GM18519 (cell line): ENCODE results near the gene ZNF197.
A peak's percentile ranks its signal among the peaks of the same experiment; 100 is the strongest.
"Not testable (repeated sequence)": the region's sequence is repeated elsewhere in the genome, so short reads cannot be mapped to it uniquely, and the experiment has no call there.

Experiments used
- ATAC-seq: cut with Tn5 transposase; IDR thresholded peaks from one replicate; pipeline ENCODE4 v1.9.1; 2021; ENCODE audit warnings: mild to moderate bottlenecking, moderate library complexity; ENCODE audit not compliant: unreplicated experiment, low FRiP score

ZNF197 gene

GRCh38 chr3:44659434-44659833, 34.6 kb downstream of the ZNF197 start:
- ATAC-seq, result no peak

GRCh38 chr3:44661189-44661588, 36.4 kb downstream of the ZNF197 start:
- no peak for ATAC-seq

- ATAC-seq, result no peak
Measured at GRCh38 chr3:44665173-44665572, 40.3 kb downstream of the ZNF197 start.

GRCh38 chr3:44666346-44666745, 41.5 kb downstream of the ZNF197 start:
- no peak for ATAC-seq

- no peak for ATAC-seq
Measured at GRCh38 chr3:44669760-44670159, 44.9 kb downstream of the ZNF197 start.

GRCh38 chr3:44673466-44673865, 48.6 kb downstream of the ZNF197 start:
- not testable (repeated sequence) for ATAC-seq

- no peak for ATAC-seq
Measured at GRCh38 chr3:44674211-44674610, 49.4 kb downstream of the ZNF197 start.

- no peak for ATAC-seq
Measured at GRCh38 chr3:44678480-44679116, 53.8 kb downstream of the ZNF197 start.

GRCh38 chr3:44680921-44681455, 56.2 kb downstream of the ZNF197 start:
- ATAC-seq, result no peak

- no peak for ATAC-seq
Measured at GRCh38 chr3:44682182-44682896, 57.5 kb downstream of the ZNF197 start.

- peak; percentile 61 for ATAC-seq
Measured at GRCh38 chr3:44685128-44685800, 60.4 kb downstream of the ZNF197 start.

GRCh38 chr3:44687898-44688297, 63.1 kb downstream of the ZNF197 start:
- no peak for ATAC-seq
